Left lung (tissue), 10 donors: ENCODE data around the gene NDST3. TPM values are rescaled to one million over a fixed set of nuclear protein-coding genes. Genes with fewer than 3 reads are reported as not detected.

Experiments used
- ATAC-seq: fragments of 200-7000 bp; cut with Tn5 transposase; one replicate; pipeline ENCODE4 v1.9.1; 2020; ENCODE audit warnings: moderate library complexity
- DNase-seq, 4 donors: peaks; one replicate each; pipeline ENCODE4 v3.0.0-alpha.2; 2013 to 2020
- H3K27ac ChIP-seq, 2 donors: fragments of 200-600 bp; sonication (generic) in 1 of 2; one replicate each; pipeline versions ENCODE4 v1.5.0 to v1.8.0; 2020 to 2021
- H3K27me3 ChIP-seq, 2 donors: fragments of 200-600 bp; sonication (generic) in 1 of 2; one replicate each; pipeline versions ENCODE4 v1.5.0 to v1.8.0; 2020 to 2021
- H3K36me3 ChIP-seq, 2 donors: fragments of 200-600 bp; sonication (generic) in 1 of 2; one replicate each; pipeline versions ENCODE4 v1.5.0 to v1.8.0; 2020 to 2021
- H3K4me1 ChIP-seq, 2 donors: fragments of 200-600 bp; one replicate each; pipeline ENCODE4 v1.8.0; 2021
- H3K4me3 ChIP-seq, 2 donors: fragments of 200-600 bp; sonication (generic) in 1 of 2; one replicate each; pipeline versions ENCODE4 v1.5.0 to v1.8.0; 2020 to 2021; ENCODE audit warnings: mild to moderate bottlenecking in 1 of 2
- H3K9me3 ChIP-seq, 2 donors: fragments of 200-600 bp; sonication (generic) in 1 of 2; one replicate each; pipeline versions ENCODE4 v1.5.0 to v1.8.0; 2020 to 2021
- intact Hi-C, 2 donors: fragments of 100-400 bp; cut with DNase I; formaldehyde crosslinking; loops; one replicate each; pipeline versions ENCODE4 v1.11.2 to v1.14.2; 2022
- polyA plus RNA-seq, 6 donors: library from polyadenylated mRNA; unstranded; fragments of 120-200 nt; gene quantifications; one replicate each; pipeline ENCODE4 v1.2.1, GENCODE V29; 2013; ENCODE audit not compliant: insufficient read length in 6 of 6
- total RNA-seq, 2 donors: library from RNA; stranded (reverse); fragmentation: NEBNext Ultra II Directional; extraction: Animal tissue kit (Norgen Biotek cat#: 25700); gene quantifications; one replicate each; pipeline ENCODE4 v1.2.1, GENCODE V29; 2021
- TF ChIP-seq, protein P1 (sequence below), 2 donors: fragments of 200-600 bp; sonication (generic) in 1 of 2; IDR thresholded peaks; one replicate each; pipeline versions ENCODE4 v1.5.0 to v1.8.0; 2021; ENCODE audit warnings: antibody characterized with exemption in 2 of 2
- donor health status: DM: no; HTN: yes; CAD: no.
- donor health status: DM: no; HTN: no; CAD: no.

Gene NDST3
- total and polyA plus RNA-seq, 8 donors = 0.05 to 2.0 (median 1.6) TPM

DNA sequence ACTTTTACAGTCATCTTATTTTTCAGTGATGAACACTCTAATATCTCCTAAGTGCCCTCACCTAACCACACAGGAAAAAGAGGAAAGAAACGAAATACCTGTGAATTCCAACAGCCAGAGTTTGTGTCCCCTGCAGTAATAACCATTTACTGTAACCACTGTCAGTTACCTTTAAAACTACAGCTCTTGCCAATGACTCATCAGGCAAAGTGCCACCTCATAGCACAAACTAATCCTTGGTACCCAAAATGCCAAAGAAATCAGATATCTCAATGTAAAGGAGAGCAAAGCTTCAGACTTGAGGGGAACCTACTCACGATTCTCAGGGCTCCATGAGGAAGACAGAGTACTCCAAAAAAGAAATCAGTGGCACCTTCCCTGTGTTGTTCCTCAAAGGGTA lies 146.5 kb downstream of the NDST3 start:
- no peak overlapping the region for H3K27ac ChIP-seq
- DNase-seq (no peak), ATAC-seq (no peak)
- no peak overlapping the region for H3K4me3 ChIP-seq
- intact Hi-C loops = no loop called here
- no peaks in the 10 kb centered on the region for H3K27me3 ChIP-seq
- TF ChIP-seq, protein P1, sequence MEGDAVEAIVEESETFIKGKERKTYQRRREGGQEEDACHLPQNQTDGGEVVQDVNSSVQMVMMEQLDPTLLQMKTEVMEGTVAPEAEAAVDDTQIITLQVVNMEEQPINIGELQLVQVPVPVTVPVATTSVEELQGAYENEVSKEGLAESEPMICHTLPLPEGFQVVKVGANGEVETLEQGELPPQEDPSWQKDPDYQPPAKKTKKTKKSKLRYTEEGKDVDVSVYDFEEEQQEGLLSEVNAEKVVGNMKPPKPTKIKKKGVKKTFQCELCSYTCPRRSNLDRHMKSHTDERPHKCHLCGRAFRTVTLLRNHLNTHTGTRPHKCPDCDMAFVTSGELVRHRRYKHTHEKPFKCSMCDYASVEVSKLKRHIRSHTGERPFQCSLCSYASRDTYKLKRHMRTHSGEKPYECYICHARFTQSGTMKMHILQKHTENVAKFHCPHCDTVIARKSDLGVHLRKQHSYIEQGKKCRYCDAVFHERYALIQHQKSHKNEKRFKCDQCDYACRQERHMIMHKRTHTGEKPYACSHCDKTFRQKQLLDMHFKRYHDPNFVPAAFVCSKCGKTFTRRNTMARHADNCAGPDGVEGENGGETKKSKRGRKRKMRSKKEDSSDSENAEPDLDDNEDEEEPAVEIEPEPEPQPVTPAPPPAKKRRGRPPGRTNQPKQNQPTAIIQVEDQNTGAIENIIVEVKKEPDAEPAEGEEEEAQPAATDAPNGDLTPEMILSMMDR (IDR thresholded peaks at IDR 0.05) = no peak
- no peaks in the 10 kb centered on the region for H3K4me1 ChIP-seq
- no peaks in the 10 kb centered on the region for H3K36me3 ChIP-seq
- no peaks in the 10 kb centered on the region for H3K9me3 ChIP-seq

DNA sequence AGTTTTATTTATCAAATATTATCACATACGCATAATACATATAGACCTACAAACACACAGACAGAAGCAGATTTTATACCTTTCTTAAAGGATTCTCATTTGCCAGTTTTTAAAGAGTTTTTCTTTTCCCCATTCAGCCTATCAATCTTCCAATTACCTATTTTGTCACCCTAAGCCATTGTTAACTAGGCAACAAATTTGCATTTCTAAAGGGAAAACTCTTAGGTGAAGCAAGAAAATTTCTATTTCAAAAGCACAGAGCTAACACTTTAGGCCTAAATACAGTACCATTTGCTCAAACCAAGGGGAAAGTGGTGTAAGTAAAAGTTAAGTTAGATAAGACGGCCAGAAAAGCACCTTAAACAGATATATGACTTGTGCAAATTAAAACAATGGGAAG lies 156.6 kb downstream of the NDST3 start:
- no peaks in the 10 kb centered on the region for H3K9me3 ChIP-seq
- H3K4me3 ChIP-seq = no peak overlapping the region
- no peaks in the 10 kb centered on the region for H3K27me3 ChIP-seq
- no peaks in the 10 kb centered on the region for H3K36me3 ChIP-seq
- intact Hi-C loops = no loop called here
- DNase-seq = no peak
- no peak overlapping the region for H3K27ac ChIP-seq
- ATAC-seq = no peak
- TF ChIP-seq, protein P1 (IDR thresholded peaks at IDR 0.05) = no peak
- no peaks in the 10 kb centered on the region for H3K4me1 ChIP-seq

DNA sequence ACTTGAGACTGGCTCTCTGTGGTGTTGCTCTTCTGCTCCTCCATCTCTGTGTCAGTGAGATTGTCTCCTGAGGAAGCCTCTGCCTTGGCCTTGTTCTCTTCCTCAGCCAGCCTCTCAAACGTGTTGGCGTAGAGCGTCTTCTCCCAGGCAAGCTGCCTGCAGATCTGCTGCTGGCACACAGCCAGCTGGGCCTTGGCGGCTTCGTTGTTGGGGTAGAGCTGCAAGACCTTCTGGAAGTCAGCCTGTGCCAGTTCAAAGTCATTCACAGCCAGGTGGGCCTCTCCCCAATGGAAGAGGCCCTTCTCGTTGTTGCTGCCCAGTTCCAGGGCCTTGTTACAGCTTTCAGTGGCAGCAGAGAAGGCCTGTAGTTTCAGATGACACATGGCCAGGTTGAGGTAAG lies 159.1 kb downstream of the NDST3 start:
- ATAC-seq = no peak
- TF ChIP-seq, protein P1 (IDR thresholded peaks at IDR 0.05) = no peak

DNA sequence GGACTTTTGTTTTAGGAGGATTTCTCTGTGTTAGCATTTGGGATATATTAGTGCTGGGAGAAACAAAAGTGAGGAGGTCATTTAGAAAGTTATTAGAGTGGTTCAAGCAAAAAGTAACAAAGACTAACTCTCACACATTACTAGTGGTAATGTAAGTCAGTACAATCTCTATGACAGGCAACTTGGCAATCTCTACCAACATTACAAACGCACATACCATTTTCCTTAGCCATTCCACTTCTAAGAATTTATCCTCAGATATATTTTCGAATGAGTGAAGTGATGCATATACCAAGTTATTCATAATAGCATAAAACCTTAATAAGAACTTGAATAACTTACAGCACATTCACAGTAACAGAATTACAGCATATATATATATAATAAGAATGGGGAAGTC lies 172.3 kb downstream of the NDST3 start:
- H3K9me3 ChIP-seq = peaks cover 0 to 23% of the 10 kb centered on the region in 2 donors
- H3K27me3 ChIP-seq = no peaks in the 10 kb centered on the region
- H3K4me1 ChIP-seq = no peaks in the 10 kb centered on the region
- DNase-seq = no peak
- H3K27ac ChIP-seq = no peak overlapping the region
- intact Hi-C loops = no loop called here
- no peak overlapping the region for H3K4me3 ChIP-seq
- TF ChIP-seq, protein P1 (IDR thresholded peaks at IDR 0.05) = no peak
- ATAC-seq = no peak
- H3K36me3 ChIP-seq = no peaks in the 10 kb centered on the region

More for the DNA sequence above, 159.1 kb downstream of the NDST3 start:
- Histone ChIP-seq H3K27ac (no peak overlapping the region), H3K9me3 (no peaks in the 10 kb centered on the region), H3K36me3 (no peaks in the 10 kb centered on the region), H3K4me3 (no peak overlapping the region), H3K4me1 (no peaks in the 10 kb centered on the region), H3K27me3 (no peaks in the 10 kb centered on the region)
- peak in 1 of 4 donors; percentile 49 for DNase-seq
- intact Hi-C loops = no loop called here

DNA sequence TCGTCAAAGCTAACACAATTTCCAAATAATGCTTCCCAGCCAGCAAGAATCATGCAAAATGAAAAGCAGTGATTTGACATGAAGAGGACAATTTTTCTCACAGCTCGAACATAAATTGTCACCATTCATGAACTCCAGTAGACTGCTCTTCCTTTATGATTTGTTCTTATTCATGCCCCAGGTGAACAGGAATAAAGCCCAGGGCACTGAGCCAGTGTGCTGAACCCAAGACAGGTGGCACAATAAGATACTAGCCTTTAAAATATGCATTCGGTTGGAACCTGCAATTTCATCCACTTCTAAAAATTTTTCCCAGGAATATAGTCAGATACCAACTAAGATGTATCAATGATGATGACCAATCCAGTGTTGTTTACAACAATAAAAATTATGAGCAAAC lies 178.8 kb downstream of the NDST3 start:
- no peak overlapping the region for H3K4me3 ChIP-seq
- ATAC-seq = no peak

More for the DNA sequence above, 178.8 kb downstream of the NDST3 start:
- H3K27ac ChIP-seq = no peak overlapping the region
- no peaks in the 10 kb centered on the region for H3K27me3 ChIP-seq
- no peaks in the 10 kb centered on the region for H3K36me3 ChIP-seq
- intact Hi-C loops = no loop called here
- TF ChIP-seq, protein P1 (IDR thresholded peaks at IDR 0.05) = no peak
- no peaks in the 10 kb centered on the region for H3K9me3 ChIP-seq
- H3K4me1 ChIP-seq = no peaks in the 10 kb centered on the region
- DNase-seq = no peak
